ENCODE measurements around the gene KCNQ2. TPM values are rescaled to one million over a fixed set of nuclear protein-coding genes. Genes with fewer than 3 reads are reported as not detected.
"Not testable (repeated sequence)": the region's sequence is repeated elsewhere in the genome, so short reads cannot be mapped to it uniquely, and the experiment has no call there.

The KCNQ2 gene
- total RNA-seq, 1 donor from 2014 or later, result 157 TPM

- H3K27me3 Mint-ChIP-seq (ENCODE audit: low read depth), result peaks cover 29% of the 10 kb centered on the region
- H3K4me1 Mint-ChIP-seq, result no peaks in the 10 kb centered on the region
- H3K9me3 Mint-ChIP-seq, result no peaks in the 10 kb centered on the region
- no peak overlapping the region for H3K27ac Mint-ChIP-seq (ENCODE audit: unreplicated experiment)
- H3K36me3 Mint-ChIP-seq (ENCODE audit: low read depth), result no peaks in the 10 kb centered on the region
- TF ChIP-seq CTCF (conservative IDR thresholded peaks at IDR 0.05), result no peak
- DNase-seq (ENCODE audit: low read depth, low spot score), result no peak
- no peak overlapping the region for H3K4me3 Mint-ChIP-seq
These were observed 9.0 kb upstream of the KCNQ2 start for GRCh38 chr20:63481503-63481902.

- H3K9me3 Mint-ChIP-seq; H3K4me3 Mint-ChIP-seq; H3K4me1 Mint-ChIP-seq; H3K36me3 Mint-ChIP-seq (ENCODE audit: low read depth); DNase-seq (ENCODE audit: low read depth, low spot score); H3K27ac Mint-ChIP-seq (ENCODE audit: unreplicated experiment): not testable (repeated sequence)
- H3K27me3 Mint-ChIP-seq (ENCODE audit: low read depth), result peaks cover 36% of the 10 kb centered on the region
These were observed 7.4 kb upstream of the KCNQ2 start for GRCh38 chr20:63479695-63480419.

DNA sequence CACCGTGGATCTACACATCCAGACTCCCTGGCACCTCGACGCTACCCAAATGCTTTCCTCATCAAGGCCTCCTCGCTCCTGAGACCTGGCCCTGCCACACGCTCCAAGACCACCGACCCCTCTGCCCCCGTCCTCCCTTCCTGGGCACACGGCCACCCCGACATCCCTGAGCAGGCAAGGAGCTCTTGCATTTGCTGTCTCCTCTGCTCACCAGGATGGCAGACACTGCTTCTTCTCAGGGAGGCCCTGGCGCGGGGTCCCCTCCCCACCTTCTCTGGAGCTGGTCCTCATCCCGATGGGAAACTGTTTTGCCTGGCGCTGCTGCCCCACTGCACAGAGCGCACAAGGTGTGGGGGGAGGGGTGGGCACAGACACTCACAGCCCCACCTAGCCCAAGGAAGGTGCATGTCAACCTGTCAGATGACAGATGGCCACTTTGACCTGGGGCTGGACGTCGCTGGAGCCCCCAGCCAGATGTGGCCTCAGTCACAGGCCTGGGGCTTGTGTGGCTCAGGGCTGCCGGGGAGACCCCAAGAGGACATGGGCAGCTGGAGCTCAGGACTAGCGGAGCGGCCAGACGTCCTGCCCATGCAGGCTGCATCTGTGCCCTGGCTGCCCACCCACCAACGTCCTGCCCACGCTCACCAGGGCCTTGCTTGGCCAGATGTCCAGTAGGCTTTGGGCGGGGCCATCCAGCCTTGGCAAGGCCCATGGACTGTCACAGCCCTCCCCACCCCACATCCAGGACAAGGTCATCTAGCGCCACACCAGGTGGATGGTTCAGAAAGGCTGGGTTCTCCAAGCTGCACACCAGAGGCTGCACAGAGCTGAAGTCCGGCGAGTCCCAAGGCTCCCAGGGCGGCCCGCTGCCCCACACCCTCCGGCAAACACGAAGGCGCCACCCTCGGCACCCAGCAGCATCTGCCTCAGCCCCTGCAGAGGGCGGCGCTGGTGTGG lies 6.2 kb upstream of the KCNQ2 start:
- DNase-seq (ENCODE audit: low read depth, low spot score), result no peak
- no peak overlapping the region for H3K27ac Mint-ChIP-seq (ENCODE audit: unreplicated experiment)
- no peak overlapping the region for H3K4me3 Mint-ChIP-seq
- peaks cover 44% of the 10 kb centered on the region for H3K27me3 Mint-ChIP-seq (ENCODE audit: low read depth)
- TF ChIP-seq CTCF (conservative IDR thresholded peaks at IDR 0.05), result no peak
- H3K4me1 Mint-ChIP-seq, result no peaks in the 10 kb centered on the region
- H3K36me3 Mint-ChIP-seq (ENCODE audit: low read depth), result no peaks in the 10 kb centered on the region
- H3K9me3 Mint-ChIP-seq, result no peaks in the 10 kb centered on the region

DNA sequence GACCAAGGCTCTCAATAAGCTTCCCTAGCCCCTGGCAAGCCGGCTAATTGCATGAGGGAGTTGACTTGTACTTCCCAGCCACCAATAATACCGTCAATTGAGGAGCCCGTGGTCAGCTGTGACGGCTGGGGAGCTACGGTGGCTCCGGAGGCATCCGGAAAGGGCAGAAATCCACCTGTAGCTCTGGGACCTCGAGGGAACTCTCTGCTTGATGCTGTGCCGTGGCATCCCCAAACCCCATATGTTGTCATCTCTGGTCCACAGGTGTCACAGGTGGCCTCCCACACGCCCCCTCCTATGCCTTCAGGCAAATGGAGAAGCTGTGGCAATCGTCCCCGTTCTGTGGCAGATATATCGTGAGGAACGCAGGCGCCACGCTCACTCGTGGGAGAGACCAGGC lies 5.5 kb upstream of the KCNQ2 start:
- TF ChIP-seq CTCF (conservative IDR thresholded peaks at IDR 0.05), result no peak
- no peaks in the 10 kb centered on the region for H3K36me3 Mint-ChIP-seq (ENCODE audit: low read depth)
- no peaks in the 10 kb centered on the region for H3K4me1 Mint-ChIP-seq
- no peak overlapping the region for H3K4me3 Mint-ChIP-seq
- H3K27ac Mint-ChIP-seq (ENCODE audit: unreplicated experiment), result no peak overlapping the region
- H3K9me3 Mint-ChIP-seq, result no peaks in the 10 kb centered on the region
- peaks cover 44% of the 10 kb centered on the region for H3K27me3 Mint-ChIP-seq (ENCODE audit: low read depth)
- no peak for DNase-seq (ENCODE audit: low read depth, low spot score)

DNA sequence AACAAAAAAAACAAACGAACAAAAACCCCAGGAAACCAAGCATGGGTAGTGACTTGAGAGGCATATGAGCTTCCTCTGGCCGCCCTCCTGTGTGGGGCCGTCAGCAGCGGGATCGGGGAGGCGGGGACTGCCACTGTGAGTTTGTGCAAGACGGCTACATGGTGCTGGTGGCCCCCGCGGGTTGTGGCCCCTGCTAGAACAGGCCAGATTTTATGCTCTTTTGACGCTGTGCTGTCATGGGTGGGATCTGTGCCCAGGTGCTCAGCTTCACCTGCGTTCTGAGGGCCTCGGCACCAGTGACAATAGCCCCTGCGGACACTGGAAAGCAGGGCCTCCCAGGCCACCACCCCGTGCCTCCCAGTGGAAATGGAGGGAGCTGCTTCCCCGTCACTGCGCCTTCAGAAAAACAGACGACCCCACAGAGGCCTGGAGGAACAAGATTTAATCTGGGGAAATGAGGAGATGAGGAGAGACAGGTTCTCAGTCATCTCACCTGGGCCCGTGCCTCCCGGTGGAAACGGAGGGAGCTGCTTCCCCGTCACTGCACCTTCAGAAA lies 4.7 kb upstream of the KCNQ2 start:
- H3K4me3 Mint-ChIP-seq, result no peak overlapping the region
- no peak overlapping the region for H3K27ac Mint-ChIP-seq (ENCODE audit: unreplicated experiment)
- no peaks in the 10 kb centered on the region for H3K4me1 Mint-ChIP-seq
- DNase-seq (ENCODE audit: low read depth, low spot score), result no peak
- H3K36me3 Mint-ChIP-seq (ENCODE audit: low read depth), result no peaks in the 10 kb centered on the region
- peaks cover 44% of the 10 kb centered on the region for H3K27me3 Mint-ChIP-seq (ENCODE audit: low read depth)
- no peaks in the 10 kb centered on the region for H3K9me3 Mint-ChIP-seq
- TF ChIP-seq CTCF (conservative IDR thresholded peaks at IDR 0.05), result no peak
